HG03045 (cell line): Measurements from ENCODE around the gene KREMEN2.

ENCODE experiments used
- ATAC-seq: cut with Tn5 transposase; IDR thresholded peaks from one replicate; pipeline ENCODE4 v1.9.1; 2021; ENCODE audit warnings: mild to moderate bottlenecking, moderate library complexity; ENCODE audit not compliant: unreplicated experiment

Gene KREMEN2

DNA sequence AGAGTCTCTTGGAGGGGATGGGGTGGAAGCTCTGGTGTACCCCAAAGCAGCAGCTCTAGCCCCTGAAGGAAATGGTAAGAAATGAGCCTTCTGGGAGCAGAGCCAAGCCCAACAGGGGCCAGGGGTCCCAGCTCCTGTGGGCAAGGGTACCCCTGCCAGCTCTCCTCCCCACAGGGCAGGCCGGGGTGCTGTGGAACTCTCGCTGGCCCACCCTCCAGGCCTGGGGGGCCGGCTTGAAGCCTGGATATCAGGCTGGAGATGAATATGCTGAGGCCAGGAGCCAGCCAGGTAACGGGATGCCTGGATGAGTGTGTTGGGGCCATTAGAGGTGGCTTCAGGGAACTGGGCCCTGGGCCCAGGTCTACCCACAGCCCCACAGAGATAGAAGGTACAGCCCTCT lies 36.5 kb downstream of the KREMEN2 start:
- ATAC-seq = no peak

DNA sequence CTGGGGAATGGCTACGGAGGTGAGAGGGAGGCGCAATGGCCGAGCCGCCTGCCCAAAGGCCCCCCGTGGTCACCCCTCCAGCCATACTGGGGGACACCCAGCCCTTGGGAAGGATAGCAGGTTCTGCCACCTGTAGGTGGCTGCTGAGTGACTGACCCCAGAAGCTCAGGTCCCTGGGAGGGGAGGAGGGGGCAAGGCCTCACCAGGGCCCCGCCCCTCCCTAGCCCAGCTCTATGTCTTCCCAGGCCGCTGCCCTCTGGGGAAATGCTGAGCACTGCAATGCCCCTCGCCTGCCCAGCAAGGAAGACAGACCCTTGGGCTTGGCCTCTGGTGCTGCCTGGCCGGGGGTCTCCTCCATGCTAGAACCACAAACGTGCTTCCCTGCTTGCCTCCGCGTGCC lies 37.2 kb downstream of the KREMEN2 start:
- no peak for ATAC-seq

DNA sequence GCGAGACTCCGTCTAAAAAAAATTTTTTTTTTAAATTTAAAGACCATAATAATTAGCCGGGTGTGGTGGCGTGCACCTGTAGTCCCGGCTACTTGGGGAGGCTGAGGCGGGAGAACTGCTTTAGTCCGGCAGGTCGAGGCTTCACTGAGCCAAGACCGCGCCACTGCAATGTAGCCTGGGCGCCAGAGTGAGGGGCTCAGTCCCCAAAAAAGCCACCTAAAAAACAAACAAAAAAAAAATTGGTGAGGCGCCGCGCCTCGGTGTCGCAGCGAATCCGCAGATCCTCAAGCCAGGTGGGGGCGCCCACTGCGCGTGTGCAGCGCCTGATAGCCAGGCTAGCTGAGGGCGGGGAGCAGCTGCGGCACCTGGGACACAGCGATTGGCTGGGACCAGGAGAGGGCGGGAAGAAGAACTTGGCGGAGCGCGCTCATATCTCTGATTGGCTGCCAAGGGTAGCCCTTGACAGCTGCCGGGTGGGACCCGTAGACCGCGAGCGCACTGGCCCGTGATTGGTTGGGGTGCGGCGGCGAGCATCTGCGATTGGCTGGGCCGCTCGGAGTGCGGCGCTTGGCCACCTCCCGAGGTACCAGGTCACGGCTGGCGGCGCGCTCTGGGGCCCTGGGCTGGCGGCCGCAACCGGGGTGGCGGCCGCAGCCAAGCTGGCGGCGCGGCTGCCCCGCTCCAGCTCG lies 39.7 kb downstream of the KREMEN2 start:
- ATAC-seq = peak; percentile 96

DNA sequence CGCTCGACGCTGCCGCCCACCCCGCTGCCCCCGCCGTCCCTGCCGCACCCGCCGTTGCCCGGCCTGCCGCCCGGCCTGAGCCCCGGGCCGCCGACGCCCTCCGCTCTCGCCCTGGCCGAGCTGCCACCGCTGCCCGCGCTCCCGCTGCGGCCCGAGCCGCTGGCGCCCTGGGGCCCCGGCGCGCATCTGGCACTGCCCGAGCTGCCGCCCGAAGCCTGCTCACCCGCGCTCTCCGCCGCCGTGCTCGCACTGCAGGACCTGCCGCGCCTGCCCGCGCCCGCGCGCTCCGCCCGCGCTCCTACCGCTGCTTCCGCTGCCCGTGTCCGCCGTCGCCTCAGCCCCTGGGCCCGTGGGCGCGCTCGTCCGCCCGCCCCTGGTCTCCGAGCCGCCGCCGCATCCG lies 40.2 kb downstream of the KREMEN2 start:
- ATAC-seq = peak; percentile 18

DNA sequence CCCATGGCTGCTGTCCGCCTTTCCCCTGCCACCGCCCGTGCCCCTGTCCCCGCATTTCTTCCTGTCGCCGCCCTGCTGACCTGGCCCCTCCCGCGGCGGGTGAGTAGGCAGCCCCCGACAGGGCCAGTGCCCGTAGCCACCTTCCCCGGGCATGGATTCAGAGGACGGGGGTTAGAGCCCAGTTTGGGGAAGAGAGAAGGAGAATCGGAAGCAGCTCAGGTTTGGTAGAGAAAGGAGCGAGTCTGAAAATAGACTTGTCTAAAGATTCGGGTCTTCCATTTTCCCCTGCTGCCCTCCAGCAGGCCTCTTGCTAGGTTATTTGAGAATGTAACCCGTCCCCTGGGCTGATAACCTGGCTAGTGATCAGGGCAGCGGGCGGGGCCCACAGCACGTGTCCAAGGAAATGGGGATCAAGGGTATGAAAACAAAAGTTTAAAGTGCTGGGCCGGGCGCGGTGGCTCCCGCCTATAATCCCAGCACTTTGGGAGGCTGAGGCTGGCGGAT lies 40.8 kb downstream of the KREMEN2 start:
- ATAC-seq = no peak

DNA sequence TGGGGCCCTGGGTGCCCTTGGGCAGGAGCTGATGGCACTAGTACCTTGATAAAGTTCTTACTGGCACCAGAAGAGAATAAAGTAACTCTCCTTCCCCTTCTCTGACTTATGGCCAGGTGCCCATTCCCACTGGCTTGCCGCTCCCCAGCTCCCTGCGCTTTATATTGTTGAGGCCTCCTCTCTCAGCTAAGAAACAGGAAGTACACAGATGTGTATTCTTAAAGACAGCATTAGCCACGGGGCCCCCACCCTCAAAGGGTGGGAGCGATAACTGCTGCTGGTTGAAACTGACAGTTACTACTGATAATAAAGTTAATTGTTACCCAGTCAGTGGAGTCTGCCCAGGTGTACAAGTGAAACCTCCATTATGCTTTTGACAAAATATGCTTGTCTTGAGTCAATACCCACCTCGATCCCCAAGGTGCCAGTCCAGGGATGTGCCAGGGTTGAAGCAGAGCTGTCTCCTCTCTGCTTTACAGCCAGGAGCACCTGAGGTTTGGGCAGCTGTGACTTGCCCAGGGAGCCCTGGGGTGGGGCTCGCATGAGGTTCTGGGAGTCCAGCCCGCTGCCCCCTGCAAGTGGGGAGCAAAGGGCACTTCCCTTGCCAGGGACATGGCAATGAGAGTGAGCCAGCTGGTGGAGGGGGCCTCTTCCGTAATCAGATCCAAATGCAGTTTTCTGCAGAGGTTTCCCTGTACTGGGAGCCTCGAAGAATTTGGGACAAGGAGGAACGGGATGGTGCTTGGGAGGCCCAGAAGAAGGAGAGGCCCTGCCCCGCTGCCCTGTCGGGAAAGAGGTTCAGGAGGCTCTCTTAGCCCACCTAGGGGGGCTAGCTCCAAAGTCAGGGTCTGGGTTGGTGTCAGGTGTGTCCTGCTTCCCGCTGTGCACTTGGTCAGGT lies 43.2 kb downstream of the KREMEN2 start:
- ATAC-seq = no peak

DNA sequence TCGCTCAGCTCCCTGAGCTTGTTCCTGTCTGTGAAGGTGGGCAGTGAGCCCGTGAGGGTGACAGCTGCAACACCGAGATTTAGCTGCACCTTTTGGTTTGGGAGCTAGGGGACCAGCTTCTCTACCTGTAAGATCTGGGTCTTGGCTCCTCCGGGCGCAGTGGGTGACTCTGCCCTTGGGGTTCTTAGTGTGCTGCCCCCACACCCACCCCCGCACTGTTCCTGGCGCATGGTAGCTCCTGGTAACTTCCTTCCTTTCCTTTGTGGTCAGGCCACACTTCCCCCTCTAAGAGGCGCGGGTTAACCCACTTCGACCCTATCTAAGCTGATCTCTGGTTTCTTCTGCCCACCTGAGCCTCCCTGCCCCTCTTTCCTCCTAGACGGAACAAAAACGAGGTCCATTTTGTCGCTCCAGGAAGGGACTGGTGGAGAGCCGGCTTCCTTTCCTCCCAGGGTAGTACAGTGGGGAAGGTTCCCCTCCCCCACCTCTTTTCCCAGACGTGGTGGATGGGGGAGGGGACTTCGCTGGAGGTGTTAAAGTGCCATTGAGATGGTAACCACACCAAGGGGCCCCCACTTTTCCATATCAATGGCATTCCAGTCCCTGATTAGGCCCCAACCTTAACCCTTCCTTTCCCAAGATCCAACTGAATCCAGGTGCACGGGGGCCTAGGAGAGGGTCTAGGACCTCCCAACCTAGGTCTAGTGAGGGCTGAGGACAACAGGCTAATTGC lies 44.0 kb downstream of the KREMEN2 start:
- no peak for ATAC-seq

DNA sequence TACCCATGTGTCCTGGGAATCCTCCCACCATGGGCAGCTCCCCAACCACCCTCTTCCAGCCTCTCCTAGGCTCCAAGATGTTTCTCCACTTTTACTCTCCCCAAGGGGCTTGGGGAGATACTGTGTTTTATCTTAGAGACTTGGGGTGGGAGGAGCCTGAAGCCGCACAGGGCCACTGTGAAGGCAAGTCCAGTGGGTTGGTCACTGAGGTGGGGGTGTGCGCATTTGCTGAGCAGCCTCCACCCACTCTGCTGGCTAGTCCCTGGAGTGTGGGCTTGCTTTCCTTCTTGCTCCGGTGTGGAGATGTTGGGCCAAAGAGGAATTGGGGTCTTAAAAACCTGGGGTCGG lies 44.6 kb downstream of the KREMEN2 start:
- no peak for ATAC-seq

DNA sequence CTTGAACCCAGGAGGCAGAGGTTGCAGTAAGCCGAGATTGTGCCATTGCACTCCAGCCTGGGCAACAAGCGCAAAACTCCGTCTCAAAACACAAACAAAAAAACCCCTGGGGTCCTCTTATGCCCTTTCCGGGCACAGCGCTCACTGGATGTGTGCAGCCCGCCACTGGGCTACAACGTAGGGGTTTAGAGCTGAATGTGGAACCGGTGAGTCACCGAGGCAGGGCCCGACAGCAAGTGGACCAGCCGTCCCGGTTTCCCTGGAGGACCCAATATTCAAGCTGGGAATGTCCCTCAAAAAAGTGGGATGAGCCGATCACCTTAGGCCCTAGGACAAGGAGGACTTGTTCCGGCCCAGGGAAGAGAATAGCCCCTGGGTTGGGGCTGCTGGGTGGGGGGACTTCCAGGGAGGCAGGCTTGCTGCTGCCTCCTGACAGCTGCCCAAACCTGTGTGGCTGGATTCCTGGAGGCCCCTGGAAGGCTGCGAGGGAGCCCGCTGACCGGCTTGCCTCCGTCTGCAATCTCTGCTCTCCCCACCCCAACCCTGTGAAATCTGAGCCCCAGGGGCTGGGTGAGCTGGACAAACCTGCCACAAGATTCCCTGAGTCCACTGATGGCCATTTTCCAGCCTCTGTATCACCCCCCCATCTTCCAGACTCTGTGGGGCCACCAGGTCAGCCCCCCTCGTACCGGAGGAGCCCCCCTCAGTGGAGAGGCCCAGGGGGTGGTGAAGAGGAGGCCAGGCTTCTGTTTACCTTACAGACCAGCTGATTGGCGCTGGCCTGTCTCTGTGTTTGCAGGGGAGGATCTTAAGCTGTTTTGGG lies 45.7 kb downstream of the KREMEN2 start:
- no peak for ATAC-seq

DNA sequence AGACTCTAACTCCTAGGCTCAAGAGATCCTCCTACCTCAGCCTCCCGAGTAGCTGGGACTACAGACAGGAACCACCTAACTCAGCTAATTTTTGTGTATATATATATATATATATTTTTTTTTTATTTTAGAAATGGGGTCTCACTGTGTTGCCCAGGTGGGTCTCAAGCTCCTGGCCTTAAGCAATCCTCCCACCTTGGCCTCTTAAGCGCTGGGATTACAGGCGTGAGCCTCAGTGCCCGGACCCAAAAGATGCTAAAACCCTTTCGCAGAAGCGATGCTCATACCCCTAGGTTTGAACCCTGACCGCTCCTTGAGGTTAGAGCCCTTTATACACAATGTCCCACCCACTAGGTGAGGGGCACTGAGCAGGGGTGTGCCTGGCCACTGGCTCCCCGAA lies 46.4 kb downstream of the KREMEN2 start:
- ATAC-seq = no peak

DNA sequence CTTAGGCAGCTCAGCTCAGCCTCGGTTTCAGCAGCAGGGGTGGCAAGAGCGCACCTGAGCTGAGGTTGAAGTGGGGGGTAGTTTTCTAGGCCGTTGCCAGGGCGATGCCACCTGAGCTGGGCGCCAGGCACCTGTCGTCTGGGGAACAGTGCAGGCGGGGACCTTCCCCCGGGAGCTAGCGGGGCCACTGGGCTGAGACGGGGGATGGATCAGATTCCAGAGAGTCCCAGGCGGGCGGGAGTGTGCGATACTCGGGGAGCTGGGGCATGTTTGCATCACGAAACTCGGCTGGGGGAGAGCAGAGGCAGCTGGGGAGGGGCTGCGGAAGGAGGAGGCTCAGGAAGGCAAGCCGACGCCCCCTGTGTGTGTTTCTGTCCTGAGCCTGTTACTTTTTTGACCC lies 48.2 kb downstream of the KREMEN2 start:
- no peak for ATAC-seq

DNA sequence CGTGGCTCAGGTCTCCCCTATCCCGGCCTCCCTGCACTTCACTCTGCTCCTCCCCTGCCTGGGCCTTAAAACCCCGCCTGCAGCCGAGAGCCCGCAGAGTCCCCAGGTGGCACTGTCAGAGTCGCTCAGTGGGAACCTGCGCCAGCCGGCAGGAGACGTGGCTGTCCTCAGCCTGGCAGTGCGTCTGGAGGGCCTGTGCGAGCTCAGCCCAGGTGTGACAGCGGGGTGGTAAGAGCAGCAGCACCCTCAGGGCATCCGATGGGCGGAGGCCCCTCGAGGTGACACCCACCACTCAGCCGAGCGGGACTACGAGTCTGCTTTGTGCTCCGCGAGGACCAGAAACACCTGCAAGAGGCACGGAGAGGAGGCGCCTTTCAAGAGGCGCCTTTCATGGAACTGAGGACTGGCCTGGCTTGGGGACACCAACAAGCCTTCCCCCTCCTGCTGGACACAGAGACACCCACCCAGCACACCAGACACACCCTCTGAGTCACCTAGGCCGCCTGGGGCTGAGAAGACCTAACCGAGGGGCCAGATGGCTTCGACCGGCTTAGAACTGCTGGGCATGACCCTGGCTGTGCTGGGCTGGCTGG lies 48.8 kb downstream of the KREMEN2 start, which contains the start of gene CLDN9:
Gene CLDN9 (plus strand): TSS at position 96 of the 593 bp plus-strand sequence. CDS start 440 bp downstream, at position 536.
- ATAC-seq = no peak

DNA sequence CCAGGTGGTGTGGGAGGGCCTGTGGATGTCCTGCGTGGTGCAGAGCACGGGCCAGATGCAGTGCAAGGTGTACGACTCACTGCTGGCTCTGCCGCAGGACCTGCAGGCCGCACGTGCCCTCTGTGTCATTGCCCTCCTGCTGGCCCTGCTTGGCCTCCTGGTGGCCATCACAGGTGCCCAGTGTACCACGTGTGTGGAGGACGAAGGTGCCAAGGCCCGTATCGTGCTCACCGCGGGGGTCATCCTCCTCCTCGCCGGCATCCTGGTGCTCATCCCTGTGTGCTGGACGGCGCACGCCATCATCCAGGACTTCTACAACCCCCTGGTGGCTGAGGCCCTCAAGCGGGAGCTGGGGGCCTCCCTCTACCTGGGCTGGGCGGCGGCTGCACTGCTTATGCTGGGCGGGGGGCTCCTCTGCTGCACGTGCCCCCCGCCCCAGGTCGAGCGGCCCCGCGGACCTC lies 49.4 kb downstream of the KREMEN2 start:
- ATAC-seq = no peak

DNA sequence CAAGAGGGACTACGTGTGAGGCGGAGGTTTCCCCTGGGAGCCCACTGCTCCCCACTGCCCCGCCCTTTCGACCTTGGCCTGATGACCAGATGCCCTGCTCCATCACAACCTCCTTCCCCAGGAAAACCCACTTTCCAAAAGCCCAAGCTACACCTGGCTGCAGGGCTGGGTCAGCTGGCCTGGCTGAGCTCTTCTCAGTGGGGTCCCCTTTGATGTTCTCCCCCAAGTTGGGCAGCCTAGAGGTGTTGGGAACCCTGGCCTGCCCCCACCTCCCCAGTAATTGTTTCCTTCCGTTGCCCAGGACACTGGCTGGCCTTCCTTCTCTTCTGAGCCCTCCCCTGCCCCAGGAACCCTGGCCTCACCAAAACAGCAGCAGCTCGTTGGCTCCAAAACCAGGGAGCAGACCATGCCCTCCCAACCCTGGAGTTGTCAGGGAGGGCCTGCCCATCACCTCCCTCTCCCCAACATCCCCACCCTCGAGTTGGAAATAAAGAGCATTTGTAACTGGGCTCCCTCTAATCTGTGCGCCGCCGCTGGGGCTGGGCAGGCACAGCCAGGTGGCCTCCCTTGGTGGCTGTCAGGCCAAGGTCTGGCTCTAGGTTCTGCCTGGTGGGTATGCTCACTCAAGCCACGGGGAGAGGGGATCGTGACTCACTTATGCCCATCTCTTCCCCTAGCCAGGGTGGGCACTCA lies 50.1 kb downstream of the KREMEN2 start:
- no peak for ATAC-seq

DNA sequence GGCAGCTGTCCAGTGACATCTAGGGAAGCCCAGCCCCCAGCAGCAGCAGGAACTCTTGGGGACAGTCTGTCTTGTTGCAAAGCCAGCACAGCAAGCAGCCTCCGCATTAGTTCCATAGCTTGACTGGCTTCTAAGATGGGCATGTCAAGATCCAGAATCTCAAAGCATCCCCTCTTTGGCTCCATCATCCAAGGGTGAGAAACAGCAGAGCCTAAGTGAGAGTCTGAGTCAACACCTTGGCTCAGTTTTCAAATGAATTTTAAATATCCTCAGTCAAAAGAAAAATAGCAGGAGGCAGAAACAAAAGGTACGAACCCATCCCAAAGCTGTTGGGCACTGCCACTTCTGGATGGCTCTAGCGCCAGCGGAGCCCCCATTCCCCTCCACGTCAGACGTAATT lies 50.9 kb downstream of the KREMEN2 start:
- no peak for ATAC-seq

DNA sequence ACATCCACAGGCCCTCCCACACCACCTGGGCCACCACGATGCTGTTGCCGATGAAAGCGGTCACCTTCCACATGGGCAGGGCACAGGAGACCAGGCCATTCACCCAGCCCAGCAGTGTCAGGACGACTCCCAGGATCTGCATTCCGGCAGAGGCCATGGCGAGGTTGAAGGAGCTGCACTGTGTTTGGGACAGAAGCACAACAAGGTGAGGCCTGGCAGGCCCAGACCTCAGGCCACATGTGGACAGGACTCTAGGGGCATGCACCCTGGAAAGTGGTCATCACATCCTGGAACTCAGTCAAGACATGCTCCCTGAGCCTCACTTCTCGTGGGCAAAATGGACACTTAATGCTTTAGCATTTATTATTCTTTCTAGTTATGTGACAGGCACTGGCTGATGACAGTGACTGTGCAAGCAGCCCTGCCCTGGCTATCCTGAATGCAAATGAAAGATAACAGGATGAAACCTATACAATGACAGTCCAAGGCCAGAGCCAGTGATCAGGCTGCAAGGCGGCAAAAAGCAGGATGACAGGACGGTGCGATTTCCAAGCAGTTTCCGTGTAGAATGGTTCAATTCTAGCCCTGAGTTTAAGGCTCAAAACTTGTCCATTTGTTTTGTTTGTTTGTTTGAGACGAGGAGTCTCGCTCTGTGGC lies 51.9 kb downstream of the KREMEN2 start:
- no peak for ATAC-seq

DNA sequence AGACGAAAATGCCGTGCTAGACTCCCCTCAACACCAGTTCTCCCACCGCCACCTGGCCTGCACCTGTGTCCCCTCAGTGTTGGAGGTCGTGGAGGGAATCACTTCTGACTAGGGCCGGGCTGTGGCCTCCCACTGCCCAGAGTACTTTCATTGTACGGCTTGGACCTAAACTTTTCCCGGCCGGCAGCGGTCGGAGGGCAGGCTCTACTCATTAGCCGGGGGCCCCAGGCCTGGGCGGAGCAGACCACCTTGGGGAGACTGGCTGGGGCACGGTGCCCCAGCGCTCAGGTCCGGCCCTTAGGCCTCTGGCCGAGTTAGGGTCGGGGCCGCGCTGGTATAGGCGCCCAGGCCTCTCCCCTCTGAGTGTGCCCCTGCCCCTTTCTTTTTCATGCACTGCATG lies 53.3 kb downstream of the KREMEN2 start:
- no peak for ATAC-seq
